GM18907 (cell line): ENCODE results near the gene RRP15.
"Not testable (repeated sequence)": the region's sequence is repeated elsewhere in the genome, so short reads cannot be mapped to it uniquely, and the experiment has no call there.

Experiments
- ATAC-seq: cut with Tn5 transposase; IDR thresholded peaks from one replicate; pipeline ENCODE4 v1.9.1; 2021; ENCODE audit warnings: mild to moderate bottlenecking, moderate library complexity; ENCODE audit not compliant: unreplicated experiment

The RRP15 gene

DNA sequence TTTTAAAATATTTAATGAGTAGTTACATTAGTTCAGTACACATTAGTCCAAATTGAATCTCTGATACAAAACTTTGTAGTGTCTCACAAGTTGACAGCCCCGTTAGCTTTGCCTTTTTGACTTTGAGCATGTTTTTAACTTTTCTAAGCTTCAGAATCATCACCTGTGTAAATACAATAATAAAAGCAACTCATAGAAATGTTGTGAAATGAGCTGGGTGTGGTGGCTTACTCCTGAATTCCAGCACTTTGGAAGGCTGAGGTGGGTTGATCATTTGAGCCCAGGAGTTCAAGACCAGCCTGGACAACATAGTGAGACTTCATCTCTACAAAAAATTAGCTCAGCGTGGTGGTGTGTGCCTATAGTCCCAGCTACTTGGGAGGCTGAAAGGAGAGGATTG is 11.1 kb downstream of the RRP15 start:
- ATAC-seq, result no peak

DNA sequence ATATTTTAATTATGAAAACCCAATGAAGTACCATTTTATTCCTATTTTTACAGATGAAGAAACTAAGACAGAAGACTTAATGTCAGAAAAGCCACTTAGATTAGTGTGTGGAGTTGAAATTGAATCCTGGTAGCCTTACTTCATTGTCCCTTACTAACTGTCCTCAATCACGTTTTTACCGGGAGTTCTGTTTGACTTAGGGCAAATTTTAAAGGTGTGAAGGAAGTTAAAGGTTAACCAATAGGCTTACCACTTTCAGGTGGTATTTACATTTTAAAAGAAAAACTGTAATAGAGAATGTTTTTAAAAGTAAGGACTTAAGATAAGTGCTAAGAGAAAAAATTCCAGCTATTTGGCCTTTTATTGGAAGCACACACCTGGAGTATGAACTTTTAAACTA is 12.4 kb downstream of the RRP15 start:
- no peak for ATAC-seq

DNA sequence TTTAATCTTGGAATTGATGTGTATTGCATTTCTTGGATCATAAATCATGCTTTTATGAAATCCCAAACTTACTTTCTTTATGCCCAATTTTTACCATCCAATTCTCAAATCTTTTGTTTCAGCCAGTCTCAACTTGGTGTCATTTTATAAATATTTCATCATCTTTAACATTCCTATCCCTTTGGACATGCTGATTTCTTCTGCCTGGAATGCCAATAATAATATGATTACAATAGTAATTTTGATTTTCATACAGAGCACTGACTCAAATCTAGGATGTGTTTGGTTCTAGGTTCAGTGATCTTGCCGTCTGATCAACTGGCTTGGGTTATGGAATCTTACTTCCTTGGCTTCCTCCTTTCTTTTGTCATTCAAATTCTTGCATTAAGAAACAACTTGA is 12.8 kb downstream of the RRP15 start:
- no peak for ATAC-seq

DNA sequence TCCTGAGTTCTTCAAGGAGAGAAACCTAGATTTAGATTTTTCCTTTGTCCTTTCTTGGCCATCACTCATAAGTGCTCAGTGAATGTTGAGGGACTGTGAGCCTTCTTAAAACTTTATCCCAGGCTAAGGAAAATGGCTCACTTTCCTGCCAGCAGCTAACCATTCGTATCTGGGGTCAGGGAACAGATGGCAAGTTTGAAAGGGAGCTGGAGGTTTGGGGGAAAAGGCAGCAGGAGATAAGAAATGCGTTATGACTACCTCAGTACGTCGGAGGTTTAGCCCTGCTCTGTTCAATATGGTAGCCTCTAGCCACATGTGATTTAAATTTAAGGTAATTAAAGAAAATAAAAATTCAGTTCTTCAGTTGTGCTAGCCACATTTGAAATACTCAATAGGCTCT is 13.3 kb downstream of the RRP15 start:
- ATAC-seq, result no peak

DNA sequence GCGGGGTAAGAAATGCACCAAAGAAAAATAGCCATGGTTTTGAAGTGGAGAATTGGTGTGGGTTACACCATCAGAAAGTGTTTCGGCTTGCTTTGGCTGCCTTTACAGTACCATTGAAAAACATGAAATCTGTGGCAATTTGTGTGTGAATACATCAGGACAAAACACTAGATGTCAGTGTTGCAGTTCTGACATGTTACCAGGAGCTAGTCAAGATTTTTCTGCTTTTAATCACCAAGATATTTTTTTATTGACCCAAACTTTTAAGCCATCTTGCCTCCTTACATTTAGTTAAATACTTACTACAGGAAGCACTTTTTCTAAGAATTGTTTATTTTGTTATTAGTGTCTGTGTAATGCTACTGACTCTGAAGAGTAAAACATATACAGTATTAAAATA is 14.3 kb downstream of the RRP15 start:
- ATAC-seq, result peak; percentile 52

DNA sequence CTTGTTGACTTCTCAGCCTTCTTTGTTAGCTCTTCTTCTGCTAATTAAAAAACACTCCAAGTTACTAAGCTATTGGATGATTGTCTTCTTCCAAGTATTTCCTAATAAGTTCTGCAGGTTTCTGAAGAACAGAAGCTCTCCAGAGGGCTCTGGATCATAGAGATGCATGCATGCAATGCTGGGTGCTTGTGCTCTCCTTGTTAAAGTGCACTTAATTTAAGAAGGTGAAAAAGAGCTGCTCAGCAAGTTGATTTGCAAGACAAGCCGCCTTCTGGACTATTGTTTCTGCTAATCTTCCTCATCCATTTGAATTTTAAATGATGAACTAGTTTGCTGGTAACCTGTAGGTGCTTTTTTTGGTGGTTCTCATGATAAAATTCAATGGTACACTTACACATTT is 16.1 kb downstream of the RRP15 start:
- no peak for ATAC-seq

DNA sequence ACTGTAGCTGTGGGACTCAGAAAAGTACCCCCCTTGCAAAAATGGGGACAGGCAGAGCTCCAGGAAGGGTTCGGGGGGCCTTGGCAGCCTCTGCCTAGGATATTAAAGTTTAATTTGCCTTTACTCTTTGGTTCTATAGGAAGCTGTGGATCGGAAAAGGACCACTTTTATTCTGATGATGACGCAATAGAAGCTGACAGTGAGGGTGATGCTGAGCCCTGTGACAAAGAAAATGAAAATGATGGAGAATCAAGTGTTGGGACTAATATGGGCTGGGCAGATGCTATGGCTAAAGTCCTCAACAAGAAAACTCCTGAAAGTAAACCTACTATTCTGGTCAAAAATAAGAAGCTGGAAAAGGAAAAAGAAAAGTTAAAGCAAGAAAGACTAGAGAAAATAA is 17.1 kb downstream of the RRP15 start:
- no peak for ATAC-seq

DNA sequence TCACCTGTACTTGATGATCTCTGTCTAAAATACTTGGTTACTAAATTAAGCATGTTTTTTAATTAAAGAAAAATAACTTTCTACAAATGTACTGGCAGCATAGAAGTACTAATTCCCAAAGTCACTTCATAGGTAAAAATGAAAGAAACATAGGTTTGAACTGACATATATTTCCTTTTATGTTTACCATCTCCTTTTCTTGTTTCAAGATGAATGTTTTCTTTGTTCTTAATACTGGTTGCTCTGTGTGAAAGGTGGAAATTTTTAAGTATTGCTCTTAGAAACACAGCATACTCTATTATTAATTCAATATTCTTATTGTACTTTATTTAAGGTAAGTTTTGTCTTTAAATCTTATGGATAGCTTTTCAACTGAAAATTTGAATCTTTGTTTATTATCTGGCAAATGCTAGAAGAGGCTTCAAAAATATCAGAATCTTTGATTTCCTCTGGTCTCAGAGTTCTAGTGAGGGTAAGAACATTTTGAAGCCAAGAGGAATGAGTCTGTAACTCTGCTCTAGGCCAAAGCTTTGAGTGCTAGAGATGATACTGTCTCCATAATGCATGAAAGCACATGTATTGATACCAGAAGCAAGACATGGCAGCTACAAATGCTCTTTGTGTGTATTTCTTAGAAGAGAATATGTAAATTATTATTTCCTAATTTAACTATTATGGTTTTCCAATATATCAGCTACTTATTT is 18.2 kb downstream of the RRP15 start:
- ATAC-seq, result no peak

DNA sequence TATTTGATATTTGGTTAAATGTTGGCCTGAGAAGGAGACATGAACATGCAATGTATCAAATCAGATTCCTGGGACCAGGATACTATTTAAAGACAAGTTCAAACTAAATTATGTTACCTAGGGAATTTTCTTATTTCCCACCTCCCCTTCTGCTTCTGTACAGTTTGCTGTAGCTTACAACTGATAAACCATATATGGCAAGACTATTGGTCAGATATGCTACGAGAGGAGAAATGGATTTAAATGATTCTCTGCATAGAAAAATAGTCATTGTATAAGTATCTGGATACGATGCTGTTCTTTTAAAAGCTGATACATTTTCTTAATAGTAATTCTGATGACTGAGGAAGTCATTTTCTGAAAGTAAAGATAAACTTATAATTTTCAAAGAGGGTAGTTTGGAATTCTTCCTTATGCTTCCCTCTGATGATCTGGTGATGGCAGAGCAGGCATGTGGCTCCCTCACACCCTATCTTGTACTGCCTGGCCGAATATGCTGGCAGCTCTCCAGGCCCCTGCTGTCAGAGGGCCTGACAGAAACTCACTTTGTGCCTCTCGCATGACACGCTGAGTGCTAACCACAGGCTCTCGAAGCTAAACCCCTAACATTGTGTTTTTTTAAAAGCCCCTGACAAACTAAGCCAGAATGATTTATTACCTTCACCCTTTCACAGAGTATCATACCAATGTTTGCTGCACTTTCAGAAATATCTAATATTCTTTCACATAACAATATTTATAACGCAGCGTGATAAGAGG is 19.4 kb downstream of the RRP15 start:
- ATAC-seq, result peak; percentile 71

DNA sequence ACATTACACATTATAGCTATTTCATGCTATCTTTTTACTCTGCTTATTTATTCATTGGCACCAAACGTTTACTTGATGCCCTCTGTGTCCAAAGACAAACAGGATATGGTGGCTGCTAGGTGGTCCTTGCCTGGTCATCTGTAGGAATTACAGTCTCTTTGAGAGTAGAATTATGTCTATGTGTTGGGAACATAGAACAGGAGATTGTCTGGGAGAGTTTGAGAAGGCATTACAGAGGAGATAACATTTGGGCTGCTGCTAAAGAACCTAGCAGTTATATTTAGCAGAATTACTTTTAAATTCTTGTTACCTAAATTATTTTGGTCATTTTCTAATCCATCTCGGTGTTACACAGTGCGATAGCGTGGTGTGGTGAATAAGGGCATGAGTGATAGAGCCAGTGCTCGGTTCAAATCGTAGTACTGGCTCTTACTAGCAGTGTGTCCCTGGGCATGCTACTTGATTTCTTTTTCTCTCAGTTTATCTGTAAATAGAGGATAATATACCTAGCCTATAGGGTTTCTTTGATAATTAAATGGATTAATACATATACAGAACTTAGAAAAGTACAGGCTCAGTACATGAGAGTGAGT is 20.5 kb downstream of the RRP15 start:
- ATAC-seq, result no peak

DNA sequence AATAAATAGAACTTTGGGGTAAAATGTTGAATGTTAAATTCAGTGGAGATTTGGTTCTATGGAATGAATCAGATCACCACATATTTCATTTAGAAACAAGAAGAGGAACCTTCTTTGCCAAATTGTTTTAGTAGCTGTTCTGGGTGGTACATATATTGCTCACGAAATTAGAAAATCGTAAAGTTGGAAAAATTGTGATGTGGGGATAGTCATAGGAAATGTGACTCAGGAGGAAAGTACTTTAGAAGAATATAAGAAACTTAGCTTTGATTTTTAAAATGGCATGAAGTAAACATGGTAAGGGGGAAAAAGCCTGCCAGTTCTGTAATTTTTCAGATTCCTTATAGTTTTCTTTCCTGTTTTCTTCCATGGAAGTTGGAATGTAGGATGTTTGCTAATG is 27.4 kb downstream of the RRP15 start:
- ATAC-seq, result no peak

DNA sequence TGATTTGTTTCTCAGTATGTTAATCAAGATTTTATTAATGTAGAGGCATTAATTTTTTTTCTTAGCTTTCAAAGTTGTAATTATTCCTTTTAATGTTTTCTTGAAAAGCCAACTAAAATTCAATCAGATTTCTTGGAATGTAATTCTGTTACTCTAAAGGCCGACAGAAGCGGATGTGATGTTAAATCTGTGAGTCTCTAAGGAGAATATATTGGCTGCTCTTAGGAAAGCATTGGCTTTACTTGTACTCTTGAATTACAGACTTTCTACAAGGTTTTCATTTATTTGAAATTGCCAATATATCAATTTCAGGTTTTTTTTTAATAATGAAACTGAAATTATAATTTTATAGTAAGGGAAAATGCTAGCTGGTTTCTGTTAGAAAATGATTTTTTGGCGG is 29.2 kb downstream of the RRP15 start:
- ATAC-seq, result no peak

DNA sequence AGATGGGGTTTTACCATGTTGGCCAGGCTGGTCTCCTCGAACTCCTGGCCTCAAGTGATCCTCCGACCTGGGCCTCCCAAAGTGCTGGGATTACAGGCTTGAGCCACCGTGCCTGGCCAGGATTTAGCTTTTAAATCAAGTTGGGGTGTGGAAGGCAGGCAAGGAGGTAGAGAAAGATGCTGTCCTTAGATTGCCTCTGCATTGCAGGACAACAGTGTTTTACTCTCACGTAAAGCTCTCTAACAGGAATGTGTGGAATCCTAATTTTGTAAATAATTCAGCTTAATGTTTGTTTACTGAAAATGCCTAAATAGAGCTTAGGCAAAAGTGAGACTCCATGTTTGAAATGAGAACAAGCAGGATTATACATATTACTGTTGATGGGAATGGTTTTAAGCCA is 30.5 kb downstream of the RRP15 start:
- ATAC-seq, result no peak

DNA sequence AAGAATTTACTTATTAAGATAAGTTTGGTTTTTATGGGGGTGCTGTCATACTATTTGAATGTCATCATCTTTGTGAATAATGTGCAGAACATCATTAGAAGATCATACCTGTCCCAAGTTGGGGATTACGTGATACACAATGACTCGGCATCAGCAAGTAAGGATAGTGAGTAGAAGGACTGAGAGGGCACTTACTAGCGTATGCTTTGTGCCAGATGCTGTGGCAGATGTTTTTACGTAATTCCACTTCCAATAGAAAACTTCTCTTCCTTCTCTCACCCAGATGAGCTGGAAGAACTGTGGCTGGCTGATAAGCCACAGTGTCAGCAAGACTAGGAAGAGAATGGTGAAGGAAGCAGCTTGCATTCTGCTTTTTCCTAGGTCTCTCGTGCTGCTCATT is 32.0 kb downstream of the RRP15 start:
- no peak for ATAC-seq

DNA sequence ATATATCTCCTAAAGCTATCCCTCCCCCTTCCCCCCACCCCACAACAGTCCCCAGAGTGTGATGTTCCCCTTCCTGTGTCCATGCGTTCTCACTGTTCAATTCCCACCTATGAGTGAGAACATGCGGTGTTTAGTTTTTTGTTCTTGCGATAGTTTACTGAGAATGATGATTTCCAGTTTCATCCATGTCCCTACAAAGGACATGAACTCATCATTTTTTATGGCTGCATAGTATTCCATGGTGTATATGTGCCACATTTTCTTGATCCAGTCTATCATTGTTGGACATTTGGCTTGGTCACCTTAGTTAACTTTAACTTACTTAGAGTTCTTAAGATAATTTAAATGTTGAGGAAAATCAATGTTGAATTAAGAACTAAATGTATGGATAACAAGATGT is 35.1 kb downstream of the RRP15 start:
- ATAC-seq, result not testable (repeated sequence)

DNA sequence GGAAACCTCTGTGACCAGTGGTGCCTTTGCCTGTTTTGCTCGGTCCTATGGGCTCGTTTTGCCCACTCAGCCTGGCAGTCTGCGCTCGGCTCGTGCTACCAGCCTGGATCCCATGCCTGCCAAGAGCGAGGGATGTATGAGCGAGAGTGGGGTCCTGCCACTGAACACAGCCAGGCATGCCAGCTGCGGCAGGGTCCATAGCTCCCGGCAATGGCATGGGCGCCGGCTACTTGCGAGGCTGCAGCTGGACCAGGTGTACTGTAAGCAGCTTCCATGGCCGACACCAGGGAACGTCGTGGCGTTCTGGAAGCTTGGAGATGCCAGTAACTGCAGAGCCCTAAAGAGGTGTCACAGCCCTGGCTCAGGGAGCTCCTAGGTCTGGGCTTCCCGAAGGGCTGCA is 37.7 kb downstream of the RRP15 start:
- ATAC-seq, result no peak

DNA sequence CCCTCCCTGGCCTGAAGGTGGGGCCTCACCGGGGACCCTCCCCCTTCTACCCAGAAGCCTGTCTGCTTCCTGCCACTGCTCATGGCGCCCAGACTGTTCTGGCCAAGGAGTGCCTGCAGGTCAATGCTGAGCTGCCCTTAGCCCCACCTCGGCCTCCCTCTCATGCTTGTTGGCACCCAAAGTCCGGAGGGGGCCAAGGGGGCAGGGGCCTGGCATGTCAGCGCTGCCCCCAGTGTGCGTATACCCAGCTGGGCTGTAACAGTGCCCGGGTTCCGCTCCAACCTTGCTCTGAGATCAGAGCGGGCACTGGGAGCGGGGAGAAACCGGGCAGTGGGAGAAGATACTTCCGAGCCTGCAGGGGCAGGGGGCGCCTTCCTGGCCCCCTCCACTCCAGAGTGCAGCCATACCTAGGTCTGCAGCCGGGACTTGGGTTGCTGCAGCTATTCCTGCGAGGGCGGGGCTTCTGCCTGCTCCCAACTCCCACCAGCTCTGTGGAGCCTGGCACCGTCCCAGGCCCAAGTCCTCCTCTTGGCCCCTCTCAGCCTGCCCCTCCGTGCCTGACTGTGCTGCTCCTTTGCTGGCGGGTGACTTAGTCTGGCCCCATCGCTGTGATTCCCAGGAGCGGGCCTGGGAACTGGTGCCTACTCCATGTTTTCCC is 38.6 kb downstream of the RRP15 start:
- no peak for ATAC-seq

DNA sequence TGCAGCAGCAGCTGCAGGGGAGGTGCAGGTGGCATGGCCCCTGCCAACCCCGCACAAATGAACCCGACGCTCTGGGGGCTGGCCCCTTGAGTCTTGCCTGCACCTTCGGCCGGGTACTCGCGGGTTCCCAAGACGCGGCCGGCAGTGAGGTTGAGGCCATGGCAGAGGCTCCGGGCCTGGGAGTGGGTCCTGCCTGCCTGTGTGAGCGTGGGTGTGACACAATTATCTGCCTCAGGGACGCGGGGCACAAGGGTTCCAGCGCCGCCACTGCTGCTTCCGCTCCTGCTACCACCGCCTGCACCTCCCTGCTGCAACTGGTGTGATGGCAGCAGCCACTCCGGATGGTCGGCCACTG is 39.1 kb downstream of the RRP15 start:
- no peak for ATAC-seq

DNA sequence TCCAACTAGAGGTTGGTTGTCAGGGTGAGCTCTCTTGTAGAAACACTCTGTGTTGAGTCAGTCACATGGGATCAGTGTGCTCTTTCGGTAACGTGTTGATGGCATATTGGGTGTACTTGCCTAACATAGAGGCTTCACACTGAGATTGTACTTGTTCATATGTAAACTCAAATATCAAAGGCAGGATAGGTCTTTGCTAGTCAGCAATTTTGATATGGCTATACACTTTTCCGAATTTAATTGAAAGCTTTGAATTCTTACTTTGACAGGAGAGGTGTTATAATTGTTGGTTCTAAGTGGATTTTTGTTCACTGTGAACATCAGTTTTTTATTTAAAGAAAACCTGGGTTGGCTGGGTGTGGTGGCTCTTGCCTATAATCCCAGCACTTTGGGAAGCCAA is 43.7 kb downstream of the RRP15 start:
- no peak for ATAC-seq

DNA sequence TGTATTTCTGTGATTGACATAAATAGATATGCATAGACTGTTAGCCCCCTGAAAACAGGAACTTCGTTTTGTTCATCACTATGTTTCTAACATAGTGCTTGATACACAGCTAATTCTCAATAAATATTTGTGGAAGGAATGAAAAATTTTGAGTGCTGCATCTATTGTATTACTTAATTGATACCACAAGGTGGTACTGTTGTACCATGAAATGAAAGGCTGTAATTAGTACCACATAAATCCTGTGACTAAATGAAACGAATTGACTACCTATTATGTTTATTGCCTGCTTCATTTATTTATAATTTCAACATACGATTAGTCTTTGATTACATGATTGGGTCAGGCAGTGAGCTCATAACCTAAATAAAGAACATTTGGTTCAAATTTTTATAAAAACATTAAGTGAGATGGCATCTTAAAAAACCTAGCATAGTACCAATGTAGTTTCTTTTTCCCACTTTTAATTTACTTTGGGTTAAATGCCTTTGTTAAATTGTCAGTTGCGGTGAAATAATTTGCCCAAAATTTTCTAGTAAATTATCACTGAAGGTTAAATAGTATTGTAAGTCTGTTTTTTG is 45.0 kb downstream of the RRP15 start:
- peak; percentile 76 for ATAC-seq

DNA sequence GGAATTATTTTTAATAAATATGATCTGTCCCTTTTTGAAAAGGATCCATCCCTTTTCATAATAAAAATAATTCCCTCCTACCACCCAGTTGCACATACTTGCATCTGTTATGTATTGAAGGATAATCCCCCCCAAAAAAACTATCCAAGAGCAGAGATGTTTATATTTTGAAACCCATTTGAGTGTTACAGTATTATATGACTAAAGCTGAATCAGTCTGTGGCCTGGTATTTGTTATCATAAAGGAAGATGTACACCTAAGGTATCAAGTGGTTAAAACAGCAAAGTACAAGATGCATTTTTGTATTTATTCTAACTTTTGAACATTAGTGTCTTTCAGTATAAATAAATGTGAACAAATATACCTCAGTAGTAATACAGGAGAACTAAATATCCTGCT is 47.3 kb downstream of the RRP15 start:
- no peak for ATAC-seq

DNA sequence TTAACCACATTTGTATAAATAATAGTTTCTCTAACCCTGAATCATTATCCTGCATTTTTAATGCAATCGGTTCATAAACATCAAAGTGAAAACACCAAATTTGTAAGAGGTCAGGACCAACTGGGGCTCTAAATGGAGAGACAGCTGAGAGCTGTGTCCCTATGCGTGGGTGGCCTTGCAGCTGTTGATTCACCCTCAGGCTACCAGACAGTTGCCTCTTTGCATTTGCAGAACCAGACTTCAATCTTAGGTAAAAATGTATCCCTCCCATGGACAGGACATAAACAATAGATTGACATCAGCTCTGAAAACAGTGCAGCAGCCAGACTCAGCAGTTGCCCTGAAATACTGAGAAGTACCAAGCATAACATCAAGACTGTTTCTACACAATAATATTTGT is 51.2 kb downstream of the RRP15 start:
- ATAC-seq, result no peak
